Fibroblast of skin of left biceps (primary cell): ENCODE results near the gene MUC4.
"Not testable (repeated sequence)": the region's sequence is repeated elsewhere in the genome, so short reads cannot be mapped to it uniquely, and the experiment has no call there.

Experiments
- DNase-seq, 2 experiments: peaks; one replicate each; pipeline ENCODE4 v3.0.0-alpha.2; 2013; ENCODE audit warnings: low read depth in 2 of 2

MUC4 gene

GRCh38 chr3:195810455-195810845 is 1.3 kb downstream of the MUC4 start:
- DNase-seq = no peak

GRCh38 chr3:195809796-195810454 is 1.8 kb downstream of the MUC4 start:
- no peak for DNase-seq

GRCh38 chr3:195809291-195809785 is 2.4 kb downstream of the MUC4 start:
- no peak for DNase-seq

GRCh38 chr3:195808741-195809290 is 2.9 kb downstream of the MUC4 start:
- DNase-seq = no peak

- DNase-seq = no peak
Measured at GRCh38 chr3:195807681-195808121, 4.0 kb downstream of the MUC4 start.

GRCh38 chr3:195806916-195807231 is 4.9 kb downstream of the MUC4 start:
- no peak for DNase-seq

- no peak for DNase-seq
Measured at GRCh38 chr3:195806211-195806915, 5.4 kb downstream of the MUC4 start.

GRCh38 chr3:195805588-195805987 is 6.1 kb downstream of the MUC4 start:
- DNase-seq = not testable (repeated sequence)

GRCh38 chr3:195805181-195805580 is 6.5 kb downstream of the MUC4 start:
- no peak for DNase-seq

GRCh38 chr3:195803289-195803908 is 8.3 kb downstream of the MUC4 start:
- DNase-seq = no peak

GRCh38 chr3:195802795-195803194 is 8.9 kb downstream of the MUC4 start:
- DNase-seq = no peak

- DNase-seq = no peak
Measured at GRCh38 chr3:195802261-195802701, 9.4 kb downstream of the MUC4 start.

GRCh38 chr3:195801251-195802183 is 10.2 kb downstream of the MUC4 start:
- no peak for DNase-seq

GRCh38 chr3:195800240-195800639 is 11.5 kb downstream of the MUC4 start:
- DNase-seq = no peak

GRCh38 chr3:195796795-195797194 is 14.9 kb downstream of the MUC4 start:
- no peak for DNase-seq

- no peak for DNase-seq
Measured at GRCh38 chr3:195794708-195795107, 17.0 kb downstream of the MUC4 start.

GRCh38 chr3:195792621-195793020 is 19.1 kb downstream of the MUC4 start:
- not testable (repeated sequence) for DNase-seq

- DNase-seq = no peak
Measured at GRCh38 chr3:195790901-195791300, 20.8 kb downstream of the MUC4 start.

GRCh38 chr3:195788711-195789581 is 22.8 kb downstream of the MUC4 start:
- no peak for DNase-seq

GRCh38 chr3:195785781-195786405 is 25.8 kb downstream of the MUC4 start:
- not testable (repeated sequence) for DNase-seq
